ENCODE data around the gene PI4KA.

Gene PI4KA

DNA sequence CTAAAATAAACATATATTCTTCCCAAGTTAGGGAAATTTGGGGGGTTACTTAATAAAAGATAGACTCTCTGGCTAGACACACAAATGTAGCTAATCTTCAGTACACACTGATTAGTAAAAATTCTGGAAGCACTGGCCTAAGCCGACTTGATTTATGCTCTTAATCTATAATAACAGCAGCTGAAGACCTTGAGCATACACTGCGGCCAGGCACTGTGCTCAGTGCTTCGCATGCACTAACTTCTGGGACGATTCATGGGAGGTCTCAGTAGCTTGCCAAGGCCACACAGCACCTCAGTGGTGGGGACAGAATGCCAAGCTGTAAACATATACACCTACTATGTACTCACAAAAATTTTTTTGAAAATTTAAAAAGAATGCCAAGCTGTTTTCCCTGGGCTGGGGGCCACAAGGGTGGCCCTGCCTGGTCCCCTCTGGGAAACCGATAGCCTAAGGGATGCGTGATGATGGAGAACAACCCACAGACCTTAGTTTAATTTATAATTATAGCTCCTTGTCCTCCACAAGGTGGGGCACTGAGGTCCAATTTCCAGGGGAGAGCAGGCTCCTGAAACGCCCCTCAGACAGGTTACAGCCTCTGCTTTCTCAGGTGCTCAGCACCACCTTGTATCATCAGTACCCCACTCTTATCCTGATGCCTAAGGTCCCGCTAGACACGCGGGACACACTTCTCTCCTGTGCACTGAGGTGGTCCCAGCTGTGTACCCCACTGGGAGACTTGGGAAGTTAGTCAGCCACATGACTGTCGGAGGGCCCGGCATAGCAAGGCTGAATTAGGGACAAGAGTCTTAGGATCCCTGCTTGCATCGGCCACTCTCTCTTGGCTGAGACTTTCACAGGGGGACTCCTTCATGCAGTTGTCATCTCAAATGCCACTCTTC, 64.6 kb downstream of the PI4KA start:
- DNase-seq (ENCODE audit: low read depth): no peak

DNA sequence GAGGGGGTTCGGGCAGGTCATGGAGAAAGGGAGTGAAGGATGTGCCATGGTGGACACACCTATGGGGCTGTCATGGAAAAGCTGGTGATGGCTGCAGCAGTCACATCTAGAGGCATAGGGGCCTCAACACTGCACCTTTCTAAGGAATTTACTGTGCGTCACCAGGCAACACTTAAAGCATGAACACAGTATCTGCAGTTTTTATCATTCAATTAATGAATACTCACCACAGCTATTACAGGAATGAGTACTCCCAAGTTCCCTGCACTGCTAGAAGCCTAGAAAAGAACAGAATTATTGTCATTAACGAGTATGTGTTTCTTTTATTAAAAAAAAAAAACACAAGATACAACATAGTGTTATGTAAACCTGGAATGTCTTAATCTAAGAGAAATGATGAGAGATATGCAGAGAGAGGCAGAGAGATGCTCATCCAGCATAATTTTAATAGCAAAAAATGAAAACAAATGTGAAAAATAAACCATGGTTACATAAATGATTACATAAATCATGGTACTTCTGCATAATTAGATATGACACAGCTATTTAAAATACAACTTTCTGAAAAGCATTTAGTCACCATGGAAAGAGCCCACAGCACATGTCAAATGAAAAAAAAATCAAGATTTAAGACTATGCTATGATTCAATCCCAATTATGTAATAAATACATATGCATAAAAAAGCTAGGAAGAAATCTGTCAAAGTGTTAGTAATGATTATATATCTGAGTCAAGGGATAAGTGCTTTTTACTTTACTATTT, 65.5 kb downstream of the PI4KA start:
- no peak for DNase-seq (ENCODE audit: low read depth)

DNA sequence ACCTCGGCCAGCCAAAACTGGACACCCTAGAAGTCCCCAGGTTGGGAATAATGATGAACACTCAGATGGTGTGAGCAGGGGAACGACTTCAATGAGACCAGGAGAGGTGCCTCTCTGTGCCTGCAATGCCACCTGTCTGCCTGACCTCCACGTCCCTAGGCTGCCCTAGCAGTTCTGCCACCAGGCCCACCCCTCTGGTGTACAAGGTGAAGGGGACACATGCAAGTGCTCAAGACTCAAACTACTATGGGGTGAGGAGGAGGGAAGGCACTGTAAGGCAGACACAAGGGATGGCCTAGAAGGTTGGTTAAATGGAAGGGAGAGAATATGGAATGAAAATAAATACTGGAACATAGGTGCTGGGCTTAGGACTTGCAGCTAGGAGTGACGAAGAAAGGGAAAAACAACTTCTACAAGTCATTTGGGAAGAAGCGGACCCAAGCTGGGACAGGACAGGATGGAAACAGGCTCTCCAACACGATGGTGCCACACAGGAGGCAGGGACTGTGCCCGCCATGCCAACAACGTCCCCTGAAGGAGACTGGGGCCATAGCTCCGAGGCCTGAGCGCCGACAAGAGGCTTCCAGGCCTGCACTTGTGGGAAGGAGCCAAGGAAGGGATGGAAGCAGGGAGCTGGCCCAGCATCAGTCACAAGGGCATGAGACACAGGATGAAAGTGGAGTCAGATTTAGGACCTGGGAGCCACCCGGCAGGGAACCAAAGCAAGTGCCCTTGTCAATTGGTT, 66.2 kb downstream of the PI4KA start:
- DNase-seq (ENCODE audit: low read depth): no peak

DNA sequence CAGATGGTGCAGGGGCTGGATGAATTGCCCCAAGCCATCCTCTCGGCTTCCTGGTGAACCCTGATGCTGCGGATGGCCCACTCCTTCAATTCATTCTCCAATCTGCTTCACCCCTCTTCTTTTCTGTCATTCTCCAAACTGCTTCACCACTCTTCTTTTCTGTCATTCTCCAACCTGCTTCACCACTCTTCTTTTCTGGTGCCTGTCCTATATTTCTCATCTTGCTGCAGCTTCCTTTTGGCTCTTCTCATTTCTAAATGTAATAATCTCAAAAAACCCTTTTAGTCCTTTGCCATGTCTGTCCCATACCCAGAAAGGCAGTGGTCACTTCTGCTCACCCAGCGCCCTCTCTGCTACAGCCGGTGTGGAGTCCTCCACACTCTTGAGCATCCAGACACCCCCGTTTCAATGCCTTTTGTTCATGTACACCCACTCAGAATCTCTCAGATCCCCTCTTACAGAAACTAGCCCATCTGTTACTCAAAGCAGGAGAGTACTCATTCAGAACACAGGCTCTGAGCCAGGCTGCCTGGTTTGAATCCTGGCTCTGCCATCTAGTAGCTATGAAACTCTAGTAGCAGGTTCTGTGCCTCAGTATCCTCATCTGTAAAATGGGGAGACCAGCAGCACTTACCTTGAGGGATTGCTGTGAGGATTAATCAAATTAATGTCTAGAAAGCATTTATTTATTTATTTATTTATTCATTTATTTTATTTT, 69.8 kb downstream of the PI4KA start:
- DNase-seq (ENCODE audit: low read depth): no peak

DNA sequence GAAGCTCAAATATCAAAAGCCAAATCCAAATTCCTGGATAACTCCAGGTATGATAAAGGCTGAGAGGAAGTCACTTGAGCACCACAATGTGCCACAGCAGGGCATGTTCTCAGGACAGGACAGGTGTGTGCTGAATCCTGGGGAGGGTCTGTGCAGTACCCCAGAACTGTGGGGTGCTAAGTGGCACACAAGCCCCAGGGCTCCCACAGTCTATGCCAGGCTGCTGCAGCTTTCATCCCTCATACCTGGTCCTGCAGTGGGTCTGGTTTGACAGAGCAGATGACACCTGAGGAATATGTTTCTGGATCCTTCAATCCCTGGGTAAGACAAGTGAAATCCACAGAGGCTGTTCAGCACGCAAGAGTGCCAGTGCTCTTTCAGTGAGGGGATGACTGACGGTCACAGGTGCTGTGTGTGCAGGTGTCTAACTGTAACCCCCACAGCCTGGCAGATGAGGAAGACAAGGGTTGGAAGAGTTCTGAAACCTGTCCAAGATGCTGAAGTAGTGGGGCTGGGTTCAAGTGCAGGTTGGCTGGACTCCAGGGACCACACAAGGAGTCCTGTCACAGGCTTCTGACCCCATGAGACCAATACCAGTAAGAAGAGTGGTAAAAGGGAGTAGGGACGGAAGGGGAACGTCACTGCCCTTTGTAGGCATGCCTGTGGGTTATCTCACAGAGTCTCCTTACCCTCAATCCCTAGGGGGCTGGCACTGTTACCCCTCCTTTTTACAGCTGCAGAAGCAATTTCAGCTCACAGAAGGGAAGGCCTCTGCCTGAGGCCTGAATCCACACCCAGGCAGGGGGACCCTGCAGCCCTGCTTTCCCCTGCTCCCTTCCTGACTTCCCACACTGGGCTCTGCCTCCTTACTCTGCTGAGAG, 70.6 kb downstream of the PI4KA start:
- no peak for DNase-seq (ENCODE audit: low read depth)

DNA sequence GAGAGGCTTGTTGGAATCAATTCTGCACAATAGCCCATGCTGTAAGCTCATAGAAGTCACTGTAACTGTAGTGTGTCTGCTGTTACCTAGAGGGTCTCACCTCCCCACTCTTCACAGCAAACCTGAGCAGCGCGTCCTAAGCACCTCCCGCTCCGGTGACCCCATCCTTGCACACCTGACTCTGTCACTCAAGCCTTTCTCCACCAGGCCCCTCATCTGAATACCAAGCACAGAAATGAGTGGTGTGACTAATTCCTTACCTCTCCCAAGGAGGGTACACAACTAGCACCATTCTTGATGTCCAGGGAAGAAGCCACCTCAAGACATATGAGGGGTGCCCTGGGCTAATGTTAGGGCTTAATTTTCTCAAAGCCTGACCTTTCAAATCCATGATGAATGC, 71.4 kb downstream of the PI4KA start:
- no peak for DNase-seq (ENCODE audit: low read depth)

DNA sequence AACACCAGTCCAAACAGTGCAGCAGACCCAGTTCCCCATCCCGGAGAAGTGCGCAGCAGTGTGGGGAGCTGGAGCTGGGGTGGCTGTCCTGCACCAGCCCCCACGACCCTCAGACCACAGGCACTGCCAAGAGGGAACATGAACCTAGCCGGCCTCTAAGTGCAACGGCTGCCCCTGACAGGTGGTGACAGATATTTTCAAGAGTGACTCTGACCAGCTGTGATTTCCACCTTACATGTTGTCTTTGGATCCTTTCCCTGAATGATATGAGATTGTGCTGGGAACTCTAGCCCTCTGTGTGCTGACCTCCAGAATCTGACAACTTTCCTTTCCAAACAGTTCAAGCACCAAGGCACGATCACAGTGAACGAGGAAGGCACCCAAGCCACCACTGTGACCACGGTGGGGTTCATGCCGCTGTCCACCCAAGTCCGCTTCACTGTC, 72.1 kb downstream of the PI4KA start:
- DNase-seq (ENCODE audit: low read depth): no peak

DNA sequence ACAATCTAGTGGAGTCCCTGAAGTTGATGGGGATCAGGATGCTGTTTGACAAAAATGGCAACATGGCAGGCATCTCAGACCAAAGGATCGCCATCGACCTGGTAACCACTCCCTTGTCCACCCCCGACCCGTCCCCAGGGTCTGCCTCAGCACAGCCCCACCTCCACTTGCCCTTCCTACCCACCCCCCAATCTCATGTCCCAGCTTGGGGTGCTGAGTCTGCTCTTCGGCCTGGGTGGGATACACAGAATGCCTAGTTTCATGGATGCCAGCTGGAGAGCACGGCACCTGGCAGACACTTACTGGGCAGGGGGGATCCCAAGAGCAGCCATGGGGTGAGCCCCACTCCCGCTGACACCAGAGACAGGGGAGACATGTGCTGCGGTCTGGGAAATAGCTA, 72.6 kb downstream of the PI4KA start:
- DNase-seq (ENCODE audit: low read depth): no peak

DNA sequence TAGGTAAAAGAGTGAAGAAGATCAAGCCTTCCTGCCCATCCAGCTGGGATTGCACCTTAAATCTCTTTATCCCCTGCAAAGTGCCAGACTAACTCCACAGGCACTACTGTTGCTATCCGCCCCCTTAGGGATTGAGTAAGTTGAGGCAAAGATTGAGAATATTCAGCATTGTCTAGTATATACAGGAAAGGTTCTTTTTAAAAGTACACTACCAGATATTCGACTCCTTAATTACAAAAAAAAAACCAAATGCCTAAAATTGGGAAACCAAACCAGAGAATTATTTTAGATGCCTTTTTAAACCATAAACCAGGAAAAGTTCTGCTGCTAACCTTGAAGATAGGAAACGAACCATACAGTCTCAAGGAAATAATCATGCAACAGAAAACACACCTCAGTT, 73.2 kb downstream of the PI4KA start:
- DNase-seq (ENCODE audit: low read depth): no peak

DNA sequence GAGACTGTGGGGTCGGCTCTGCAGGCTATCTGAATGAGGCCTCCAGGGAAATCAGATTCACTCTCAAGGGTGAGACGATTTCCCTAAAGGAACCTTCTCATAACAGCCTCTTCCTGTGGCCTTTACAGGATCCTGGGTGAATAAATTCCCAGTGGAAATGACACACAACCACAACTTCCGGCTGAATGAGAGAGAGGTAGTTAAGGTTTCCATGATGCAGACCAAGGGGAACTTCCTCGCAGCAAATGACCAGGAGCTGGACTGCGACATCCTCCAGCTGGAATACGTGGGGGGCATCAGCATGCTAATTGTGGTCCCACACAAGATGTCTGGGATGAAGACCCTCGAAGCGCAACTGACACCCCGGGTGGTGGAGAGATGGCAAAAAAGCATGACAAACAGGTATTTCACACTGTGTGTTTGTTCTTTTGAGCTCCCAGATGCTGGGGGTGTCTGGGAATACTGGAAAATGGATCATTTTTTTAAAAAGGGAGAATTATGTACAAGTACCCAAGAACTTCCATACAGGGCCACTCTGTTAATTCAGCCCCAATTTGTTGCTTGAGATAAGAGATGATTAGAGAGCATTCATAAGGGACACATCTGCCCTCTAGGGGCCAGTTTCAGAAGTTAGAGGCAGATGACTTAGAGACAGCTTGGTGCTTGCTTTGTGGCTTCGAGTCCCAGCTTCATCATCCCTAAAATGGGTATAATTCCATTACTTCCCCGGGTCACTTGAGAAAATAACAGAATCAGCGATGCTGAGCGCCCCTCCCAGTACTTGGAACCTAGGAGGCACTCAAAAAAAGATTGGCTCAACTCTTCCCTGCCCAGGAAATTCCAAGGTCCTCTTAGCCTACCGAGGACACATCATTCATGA, 74.5 kb downstream of the PI4KA start:
- DNase-seq (ENCODE audit: low read depth): no peak

DNA sequence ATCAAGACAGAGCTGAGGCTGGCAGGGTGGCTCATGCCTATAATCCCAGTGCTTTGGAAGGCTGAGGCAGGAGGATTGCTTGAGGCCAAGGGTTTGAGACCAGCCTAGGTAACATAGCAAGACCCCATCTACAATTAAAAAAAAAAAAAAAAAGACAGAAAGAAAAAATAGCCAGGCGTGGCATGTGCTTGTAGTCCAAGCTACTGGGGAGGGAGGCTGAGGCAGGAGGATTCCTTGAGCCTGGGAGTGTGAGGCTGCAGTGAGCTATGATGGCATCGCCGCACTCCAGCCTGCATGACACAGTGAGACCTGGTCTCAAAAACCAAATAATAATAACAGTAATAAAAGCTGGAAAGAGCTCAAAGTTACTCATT, 75.3 kb downstream of the PI4KA start:
- DNase-seq (ENCODE audit: low read depth): no peak

DNA sequence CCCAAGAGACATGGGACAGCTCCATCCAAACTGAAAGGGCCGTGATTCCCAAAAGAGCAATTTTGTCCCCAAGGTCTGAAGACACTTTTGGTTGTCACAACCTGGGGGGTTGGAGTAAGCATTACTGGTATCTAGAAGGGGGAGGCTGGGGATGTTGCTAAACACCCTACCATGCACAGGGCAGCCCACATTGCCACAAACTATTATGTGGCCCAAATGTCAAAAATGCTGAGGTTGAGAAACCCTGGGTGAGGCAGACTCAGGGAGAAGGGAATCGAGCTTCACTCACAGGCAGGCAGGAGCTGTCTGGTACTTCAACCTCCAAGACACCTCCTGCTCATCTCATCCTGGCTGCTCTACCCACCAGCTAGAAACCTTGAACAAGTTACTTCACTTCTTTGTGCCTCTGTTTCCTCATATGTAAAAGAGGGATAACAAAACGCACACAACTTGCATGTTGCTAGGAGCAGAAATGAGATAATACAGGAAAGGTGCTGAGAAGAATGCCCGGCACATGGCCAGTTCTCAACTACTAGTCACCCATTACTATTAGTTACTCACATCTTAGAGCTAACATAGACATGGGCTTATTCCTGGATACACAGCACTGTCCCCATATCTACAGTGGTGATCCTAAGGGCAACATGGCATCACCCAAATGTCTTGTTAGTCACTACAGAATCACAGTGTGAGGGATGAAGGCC, 75.9 kb downstream of the PI4KA start:
- no peak for DNase-seq (ENCODE audit: low read depth)

DNA sequence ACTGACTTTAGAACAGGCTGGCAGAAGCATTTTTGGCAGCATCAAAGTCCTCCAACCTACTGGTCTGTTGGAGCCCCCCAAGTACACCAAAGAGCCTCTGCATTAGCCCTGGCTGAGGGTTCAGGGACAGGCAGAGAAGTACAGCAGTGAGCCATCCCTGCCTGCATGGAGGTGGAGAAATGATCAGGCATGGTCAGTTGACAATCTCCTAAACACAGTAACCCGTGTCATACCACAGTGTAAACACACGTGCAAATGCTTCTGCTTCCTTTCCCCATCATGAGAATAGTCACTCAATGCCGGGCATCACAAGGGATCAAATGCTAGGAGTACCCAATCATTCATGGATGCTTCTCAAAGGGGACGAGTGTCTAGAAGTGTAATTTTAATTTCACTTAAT, 76.5 kb downstream of the PI4KA start:
- DNase-seq (ENCODE audit: low read depth): no peak

DNA sequence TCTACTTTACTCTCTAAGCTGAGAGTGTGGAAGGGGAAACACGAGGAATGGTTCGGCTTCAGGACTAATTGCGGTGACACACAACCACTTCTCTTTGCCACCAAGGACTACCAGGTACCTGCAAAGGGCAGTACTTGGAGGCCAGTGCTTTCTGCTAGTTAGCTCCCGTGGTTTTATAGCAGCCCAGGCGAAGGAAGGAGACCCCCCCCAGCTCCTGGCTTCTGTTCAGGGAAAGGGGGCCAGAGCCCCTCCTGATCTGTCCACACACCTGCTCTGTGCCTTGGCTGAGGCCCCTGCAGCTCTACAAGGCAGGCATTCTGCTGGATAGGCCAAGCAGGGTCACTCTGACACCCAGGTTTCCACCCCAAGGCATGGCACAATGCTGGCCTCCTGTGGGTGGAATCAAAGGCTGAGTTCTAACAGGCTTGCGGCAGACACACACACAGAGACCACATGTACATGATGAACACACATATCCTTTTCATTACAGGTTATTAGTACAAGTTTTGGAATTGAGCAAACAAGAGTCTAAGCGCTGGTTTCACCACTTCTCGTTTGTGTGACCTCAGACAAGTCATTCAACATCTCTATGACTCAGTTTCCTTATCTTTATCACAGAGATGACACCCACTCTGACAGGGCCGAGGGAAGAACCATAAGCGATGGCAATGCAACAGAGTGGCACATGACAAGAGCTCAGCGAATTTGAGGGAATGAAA, 77.2 kb downstream of the PI4KA start:
- no peak for DNase-seq (ENCODE audit: low read depth)

DNA sequence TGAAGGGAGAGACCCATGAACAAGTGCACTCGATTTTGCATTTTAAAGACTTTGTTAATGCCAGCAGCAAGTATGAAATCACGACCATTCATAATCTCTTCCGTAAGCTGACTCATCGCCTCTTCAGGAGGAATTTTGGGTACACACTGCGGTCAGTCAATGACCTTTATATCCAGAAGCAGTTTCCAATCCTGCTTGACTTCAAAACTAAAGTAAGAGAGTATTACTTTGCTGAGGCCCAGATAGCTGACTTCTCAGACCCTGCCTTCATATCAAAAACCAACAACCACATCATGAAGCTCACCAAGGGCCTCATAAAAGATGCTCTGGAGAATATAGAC, 78.8 kb downstream of the PI4KA start:
- no peak for DNase-seq (ENCODE audit: low read depth)

DNA sequence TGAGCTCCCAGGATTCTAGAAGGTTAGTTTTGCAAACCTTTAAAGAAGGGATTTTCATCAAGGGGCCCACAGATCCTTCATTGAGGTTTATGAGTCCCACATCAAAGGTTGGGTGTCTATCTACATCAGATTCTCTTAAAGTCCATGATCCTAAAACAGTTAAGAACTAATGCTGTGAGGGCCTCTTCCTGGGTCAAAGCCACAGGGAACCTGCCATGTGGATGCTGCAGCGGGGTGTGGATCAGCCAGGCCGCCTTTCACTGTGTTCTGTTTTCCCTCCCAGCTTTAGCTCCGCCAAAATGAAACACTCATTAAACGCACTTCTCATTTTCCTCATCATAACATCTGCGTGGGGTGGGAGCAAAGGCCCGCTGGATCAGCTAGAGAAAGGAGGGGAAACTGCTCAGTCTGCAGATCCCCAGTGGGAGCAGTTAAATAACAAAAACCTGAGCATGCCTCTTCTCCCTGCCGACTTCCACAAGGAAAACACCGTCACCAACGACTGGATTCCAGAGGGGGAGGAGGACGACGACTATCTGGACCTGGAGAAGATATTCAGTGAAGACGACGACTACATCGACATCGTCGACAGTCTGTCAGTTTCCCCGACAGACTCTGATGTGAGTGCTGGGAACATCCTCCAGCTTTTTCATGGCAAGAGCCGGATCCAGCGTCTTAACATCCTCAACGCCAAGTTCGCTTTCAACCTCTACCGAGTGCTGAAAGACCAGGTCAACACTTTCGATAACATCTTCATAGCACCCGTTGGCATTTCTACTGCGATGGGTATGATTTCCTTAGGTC, 79.4 kb downstream of the PI4KA start:
- no peak for DNase-seq (ENCODE audit: low read depth)

DNA sequence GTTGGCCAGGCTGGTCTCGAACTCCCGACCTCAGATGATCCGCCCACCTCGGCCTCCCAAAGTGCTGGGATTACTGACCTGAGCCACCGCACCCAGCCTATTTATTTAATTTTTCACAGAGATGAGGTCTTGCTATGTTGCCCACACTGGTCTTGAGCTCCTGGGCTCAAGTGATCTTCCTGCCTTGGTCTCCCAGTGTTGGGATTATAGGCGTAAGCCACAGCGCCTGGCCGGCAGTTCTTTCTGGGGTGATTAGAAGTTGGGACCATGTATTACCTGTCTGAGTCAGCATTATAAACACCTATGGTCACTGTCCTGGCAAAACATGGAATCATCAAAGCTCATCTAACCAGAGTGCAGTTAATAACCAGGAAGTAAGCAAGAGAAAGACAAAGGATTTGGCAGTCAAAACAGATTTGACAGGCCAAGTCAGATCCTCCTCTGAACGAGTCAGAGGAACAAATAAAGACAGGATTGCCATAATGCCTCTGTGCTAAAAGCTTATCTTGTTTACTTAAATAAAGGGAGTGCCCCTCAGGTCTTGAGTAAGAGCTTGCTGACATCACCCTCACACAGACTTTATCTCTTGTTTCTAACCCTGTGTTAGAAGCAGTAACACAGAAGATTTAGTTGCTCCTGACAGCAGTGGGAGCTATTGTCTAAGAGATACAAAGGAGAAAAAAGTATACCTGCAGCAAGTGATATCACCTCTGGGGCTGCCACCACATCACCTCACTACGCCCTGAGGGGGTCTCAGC, 81.0 kb downstream of the PI4KA start:
- DNase-seq (ENCODE audit: low read depth): no peak
